Kidney epithelial cell (primary cell): ENCODE data around the gene CKAP4. TPM values are rescaled to one million over a fixed set of nuclear protein-coding genes. Genes with fewer than 3 reads are reported as not detected.

Experiments used
- DNase-seq: peaks from one replicate; pipeline ENCODE4 v3.0.0-alpha.2; 2010; ENCODE audit warnings: low read depth
- H3K27me3 ChIP-seq: 2 replicates; pipeline ENCODE4 v1.6.0; 2011; ENCODE audit warnings: low read length; ENCODE audit not compliant: control insufficient read depth, insufficient read depth
- H3K36me3 ChIP-seq: 2 replicates; pipeline ENCODE4 v1.5.1; 2011; ENCODE audit warnings: low read length; ENCODE audit not compliant: control insufficient read depth, insufficient read depth
- H3K4me3 ChIP-seq: 2 replicates; pipeline ENCODE4 v1.5.1; 2011; ENCODE audit warnings: low read depth, mild to moderate bottlenecking, control low read depth, low read length
- total RNA-seq: library from RNA; depleted of rRNA; stranded (reverse); fragments of >200 nt; gene quantifications from 2 replicates; pipeline ENCODE4 v1.2.3, GENCODE V29; 2015
- TF ChIP-seq, protein P1 (sequence below): IDR thresholded peaks from 2 replicates; pipeline ENCODE4 v1.5.1; 2011; ENCODE audit warnings: mild to moderate bottlenecking, moderate library complexity, low read length, control low read depth, inconsistent platforms; ENCODE audit not compliant: insufficient read depth, poor library complexity, severe bottlenecking

The CKAP4 gene
- total RNA-seq, 1 donor from 2014 or later, result 112 TPM

DNA sequence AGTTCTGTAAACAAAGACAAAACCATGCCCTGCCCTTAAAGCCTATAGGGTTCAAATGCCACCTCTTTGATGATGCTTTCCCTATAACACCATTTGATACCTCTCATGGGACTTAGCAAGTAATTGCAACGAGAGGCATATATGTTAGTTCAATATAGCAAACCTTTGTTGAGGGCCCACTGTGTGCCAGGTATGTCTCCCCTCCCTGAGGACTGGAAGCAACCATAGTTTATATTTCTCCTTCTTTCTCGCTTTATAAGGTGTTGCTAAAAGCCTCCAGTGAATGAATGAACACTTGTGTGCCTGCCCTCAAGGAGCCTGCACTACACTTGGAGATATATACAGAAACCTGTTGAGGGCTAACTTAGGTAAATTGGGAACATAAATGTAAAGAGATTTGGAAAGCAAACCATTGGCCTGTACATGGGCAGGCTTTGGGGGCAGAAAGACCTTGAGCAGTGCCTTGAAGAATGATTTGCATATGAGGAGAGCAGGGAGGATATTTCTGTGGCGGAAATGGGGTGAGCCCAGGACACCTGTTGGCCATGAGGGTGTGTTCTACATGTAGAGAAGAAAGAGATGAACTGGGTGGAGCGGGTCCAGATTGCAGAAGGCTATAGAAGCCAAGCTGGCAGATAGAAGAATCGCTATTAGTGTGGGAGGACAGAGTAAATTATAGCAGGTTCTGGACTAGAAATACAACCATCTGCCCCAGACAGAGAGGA, 1.8 kb upstream of the CKAP4 start:
- Histone ChIP-seq H3K4me3 (no peak overlapping the region), H3K36me3 (no peaks in the 10 kb centered on the region), H3K27me3 (no peaks in the 10 kb centered on the region)
- no peak for DNase-seq
- TF ChIP-seq, protein P1, sequence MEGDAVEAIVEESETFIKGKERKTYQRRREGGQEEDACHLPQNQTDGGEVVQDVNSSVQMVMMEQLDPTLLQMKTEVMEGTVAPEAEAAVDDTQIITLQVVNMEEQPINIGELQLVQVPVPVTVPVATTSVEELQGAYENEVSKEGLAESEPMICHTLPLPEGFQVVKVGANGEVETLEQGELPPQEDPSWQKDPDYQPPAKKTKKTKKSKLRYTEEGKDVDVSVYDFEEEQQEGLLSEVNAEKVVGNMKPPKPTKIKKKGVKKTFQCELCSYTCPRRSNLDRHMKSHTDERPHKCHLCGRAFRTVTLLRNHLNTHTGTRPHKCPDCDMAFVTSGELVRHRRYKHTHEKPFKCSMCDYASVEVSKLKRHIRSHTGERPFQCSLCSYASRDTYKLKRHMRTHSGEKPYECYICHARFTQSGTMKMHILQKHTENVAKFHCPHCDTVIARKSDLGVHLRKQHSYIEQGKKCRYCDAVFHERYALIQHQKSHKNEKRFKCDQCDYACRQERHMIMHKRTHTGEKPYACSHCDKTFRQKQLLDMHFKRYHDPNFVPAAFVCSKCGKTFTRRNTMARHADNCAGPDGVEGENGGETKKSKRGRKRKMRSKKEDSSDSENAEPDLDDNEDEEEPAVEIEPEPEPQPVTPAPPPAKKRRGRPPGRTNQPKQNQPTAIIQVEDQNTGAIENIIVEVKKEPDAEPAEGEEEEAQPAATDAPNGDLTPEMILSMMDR, result no peak

GRCh38 chr12:106248846-106249371, 1.1 kb upstream of the CKAP4 start:
- TF ChIP-seq, protein P1, result no peak
- Histone ChIP-seq H3K4me3 (peak overlapping the region; percentile 73), H3K27me3 (no peaks in the 10 kb centered on the region), H3K36me3 (no peaks in the 10 kb centered on the region)
- DNase-seq, result no peak

- Histone ChIP-seq H3K27me3 (no peaks in the 10 kb centered on the region), H3K36me3 (no peaks in the 10 kb centered on the region), H3K4me3 (peak overlapping the region; percentile 73)
- TF ChIP-seq, protein P1, result no peak
- DNase-seq, result no peak
Measured at GRCh38 chr12:106248312-106248845, 559 bp upstream of the CKAP4 start.

GRCh38 chr12:106246891-106247673, 738 bp downstream of the CKAP4 start:
- Histone ChIP-seq H3K4me3 (peak overlapping the region; percentile 73), H3K36me3 (no peaks in the 10 kb centered on the region), H3K27me3 (no peaks in the 10 kb centered on the region)
- TF ChIP-seq, protein P1, result no peak
- no peak for DNase-seq

- TF ChIP-seq, protein P1, result no peak
Measured at GRCh38 chr12:106245767-106246166, 2.1 kb downstream of the CKAP4 start.

More at GRCh38 chr12:106245767-106246166, 2.1 kb downstream of the CKAP4 start:
- no peaks in the 10 kb centered on the region for H3K36me3 ChIP-seq
- DNase-seq, result no peak
- no peak overlapping the region for H3K4me3 ChIP-seq
- H3K27me3 ChIP-seq, result no peaks in the 10 kb centered on the region
